HG03139 (cell line): ENCODE data around the gene TMEM183A.

ENCODE experiments used
- ATAC-seq: cut with Tn5 transposase; IDR thresholded peaks from one replicate; pipeline ENCODE4 v1.9.1; 2021; ENCODE audit not compliant: unreplicated experiment

Gene TMEM183A

DNA sequence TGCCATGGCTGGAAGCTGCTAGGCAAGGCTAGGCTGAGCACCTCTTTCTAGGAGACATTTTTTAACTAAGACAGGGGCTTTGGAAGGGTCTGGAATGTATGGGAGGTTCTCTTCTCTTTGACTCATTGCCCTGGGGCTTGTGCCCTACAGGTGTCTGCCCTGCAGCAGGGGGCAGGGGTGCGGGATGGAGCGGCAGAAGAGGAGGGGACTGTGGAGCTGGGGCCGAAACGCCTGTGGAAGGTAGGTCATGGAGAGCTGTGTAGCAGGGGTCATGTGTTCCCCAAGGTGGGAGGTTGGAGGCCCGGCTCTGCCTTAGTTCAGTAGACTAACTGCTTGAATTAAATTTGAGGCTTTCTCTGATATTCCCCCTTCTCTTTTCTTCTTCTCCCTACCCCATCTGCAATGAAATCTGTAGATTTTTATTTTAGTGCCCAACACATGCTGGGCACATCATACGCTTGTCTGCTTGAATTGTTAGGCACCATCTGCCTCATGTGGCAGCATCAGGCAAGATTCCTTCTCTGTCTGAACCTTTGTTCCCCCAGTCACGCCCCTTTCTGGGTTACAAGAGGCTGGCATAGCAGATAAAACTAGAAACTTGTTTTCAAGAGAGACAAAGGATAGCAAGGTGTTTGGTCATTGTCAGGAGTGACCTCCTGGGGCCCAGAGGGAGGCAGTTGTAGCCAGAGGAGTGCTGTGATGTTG is 37.5 kb downstream of the TMEM183A start:
- no peak for ATAC-seq

- no peak for ATAC-seq
Observed at GRCh38 chr1:203045336-203045735, 38.2 kb downstream of the TMEM183A start.

- no peak for ATAC-seq
Observed at GRCh38 chr1:203045821-203046594, 38.8 kb downstream of the TMEM183A start.

DNA sequence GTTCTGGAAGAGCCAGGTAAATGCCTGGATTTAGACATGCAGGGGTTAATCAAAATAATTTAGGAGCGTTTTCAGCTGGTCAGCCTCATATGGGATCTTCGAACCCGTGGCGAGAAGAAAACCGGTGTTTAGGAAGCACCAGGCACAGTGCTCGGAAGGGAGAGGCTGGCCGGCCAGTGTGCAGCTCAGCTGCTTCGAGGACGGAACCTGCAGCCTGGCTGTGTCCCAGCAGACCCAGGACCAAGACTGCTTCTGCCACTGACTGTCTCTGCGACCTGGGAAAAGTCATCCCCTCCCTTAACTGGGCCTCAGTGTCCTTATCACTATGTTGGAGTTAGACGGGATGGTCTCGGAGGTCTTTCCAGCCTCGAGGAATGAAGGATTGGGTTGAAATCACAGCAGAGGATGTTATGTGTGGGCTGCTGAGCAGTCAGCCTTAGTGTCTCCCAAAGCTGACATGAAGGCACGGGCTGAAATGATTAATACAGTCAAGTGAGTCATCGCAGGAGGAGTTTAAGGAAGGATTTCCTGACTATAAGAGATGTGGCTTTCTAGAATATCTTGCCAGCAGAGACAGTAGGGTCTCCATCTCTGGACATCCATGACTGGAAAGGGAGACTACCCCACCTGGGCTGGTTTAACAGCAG is 39.9 kb downstream of the TMEM183A start:
- no peak for ATAC-seq

- no peak for ATAC-seq
Observed at GRCh38 chr1:203048086-203048485, 40.9 kb downstream of the TMEM183A start.

- no peak for ATAC-seq
Observed at GRCh38 chr1:203048555-203049051, 41.4 kb downstream of the TMEM183A start.

GRCh38 chr1:203049077-203049476 is 41.9 kb downstream of the TMEM183A start:
- ATAC-seq = no peak

DNA sequence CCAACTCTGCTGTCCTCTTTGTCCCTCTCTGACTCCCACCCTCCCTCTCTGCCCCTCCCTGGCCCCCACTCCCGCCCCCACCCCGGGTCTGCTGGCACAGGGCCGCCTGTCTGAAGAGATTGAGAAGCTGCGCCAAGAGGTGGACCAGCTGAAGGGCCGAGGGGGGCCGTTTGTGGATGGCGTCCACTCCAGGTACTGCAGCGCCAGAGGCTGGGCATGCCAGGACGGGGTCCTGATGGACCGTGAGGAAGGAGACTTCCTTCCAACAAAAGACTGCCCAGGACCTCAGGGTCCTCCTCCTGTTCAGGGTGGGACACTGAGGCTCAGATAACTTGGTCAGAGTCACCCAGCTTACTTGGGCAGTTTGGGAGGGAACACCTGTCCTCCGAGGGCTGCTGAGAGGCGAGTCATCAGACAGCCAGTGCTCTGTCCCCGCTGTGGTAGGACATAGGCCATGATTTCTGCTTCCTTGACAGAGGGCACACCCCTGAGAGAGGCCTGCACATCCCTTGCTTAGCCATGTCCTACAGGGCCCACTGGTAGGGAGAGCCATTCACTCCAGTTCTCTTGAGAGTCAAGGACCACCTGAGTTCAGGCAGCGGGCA is 42.5 kb downstream of the TMEM183A start:
- no peak for ATAC-seq

DNA sequence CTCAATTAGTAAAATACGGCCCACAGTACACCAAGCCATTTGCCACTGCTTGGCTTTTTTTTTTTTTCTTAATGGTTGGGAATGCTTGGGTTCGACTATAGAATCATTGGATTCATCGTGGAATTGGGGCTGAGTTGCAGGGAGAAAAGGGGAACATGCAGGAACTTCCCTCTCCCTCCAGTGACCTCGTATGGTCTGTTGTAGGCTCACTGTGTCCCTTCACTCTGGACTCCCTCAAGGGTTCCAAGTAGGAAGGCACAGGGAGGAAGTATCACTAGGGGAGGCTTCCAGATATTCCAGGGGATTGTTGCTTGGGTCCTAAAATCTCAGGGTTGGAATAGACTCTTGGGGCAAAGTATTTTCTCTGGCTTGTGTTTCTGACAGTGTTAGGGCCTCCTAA is 43.7 kb downstream of the TMEM183A start:
- ATAC-seq = no peak

DNA sequence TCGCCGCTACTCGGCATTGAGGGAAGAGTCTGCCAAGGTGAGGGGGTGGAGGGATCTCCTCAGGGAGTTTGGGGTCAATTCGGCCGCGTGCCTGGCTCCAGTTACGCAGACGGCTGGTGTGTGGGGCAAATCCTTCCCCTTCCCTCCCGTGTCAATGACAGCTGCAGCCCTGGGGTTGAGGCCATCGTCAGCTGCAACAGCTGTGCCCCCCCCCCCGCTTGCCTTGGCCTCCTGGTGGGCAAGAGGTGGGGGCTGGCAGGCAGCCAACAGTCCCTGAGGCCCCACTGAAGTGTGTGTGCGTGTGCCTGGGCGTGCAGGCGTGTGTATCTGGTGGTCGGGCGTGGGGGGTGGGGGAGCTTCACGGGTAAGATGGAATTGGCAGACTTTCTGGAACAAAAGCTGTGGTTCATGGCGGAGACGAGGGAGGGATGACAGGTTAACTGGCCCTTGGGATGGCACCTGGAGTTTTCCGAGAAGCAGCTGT is 44.7 kb downstream of the TMEM183A start:
- ATAC-seq = no peak

DNA sequence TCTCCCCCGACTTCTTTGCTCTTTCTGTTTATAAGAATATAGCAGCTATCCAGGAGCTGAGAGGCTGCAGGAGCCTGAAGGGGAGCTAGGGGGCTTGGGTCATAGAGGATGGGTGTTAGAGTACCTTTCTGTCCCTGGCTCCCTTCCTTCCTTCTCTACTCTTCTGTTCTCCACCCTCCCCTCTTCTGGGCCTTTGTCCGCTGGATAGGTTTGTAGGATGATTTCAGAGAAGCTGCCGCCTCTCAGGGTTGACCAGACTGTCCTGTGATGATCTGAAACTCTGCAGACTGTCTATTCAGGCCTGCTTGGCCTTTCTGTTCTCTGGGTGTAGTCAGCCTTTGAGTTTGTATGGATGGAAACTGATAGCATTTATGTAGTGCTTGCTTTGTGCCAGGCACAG is 45.4 kb downstream of the TMEM183A start:
- no peak for ATAC-seq

- no peak for ATAC-seq
Observed at GRCh38 chr1:203054184-203054583, 47.0 kb downstream of the TMEM183A start.

DNA sequence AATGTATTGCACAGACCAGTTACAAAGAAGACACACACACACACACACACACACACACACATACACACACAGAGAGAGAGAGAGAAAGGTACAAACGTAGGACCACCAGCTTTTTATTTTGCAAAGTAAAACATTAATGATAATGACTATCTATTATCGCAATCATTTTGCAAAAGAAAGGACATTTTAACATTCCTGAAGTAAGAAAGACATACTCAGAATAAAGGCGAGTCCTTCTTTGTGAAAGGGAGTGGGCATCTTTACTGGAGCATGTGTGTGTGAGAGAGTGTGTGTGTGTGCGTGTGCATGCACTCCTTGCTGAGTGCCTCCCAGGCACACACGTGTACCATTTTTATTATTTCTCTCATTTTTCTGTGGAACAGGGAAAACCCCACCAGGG is 47.5 kb downstream of the TMEM183A start:
- no peak for ATAC-seq

- no peak for ATAC-seq
Observed at GRCh38 chr1:203055161-203055799, 48.1 kb downstream of the TMEM183A start.

- no peak for ATAC-seq
Observed at GRCh38 chr1:203056012-203056411, 48.8 kb downstream of the TMEM183A start.

GRCh38 chr1:203056516-203056915 is 49.3 kb downstream of the TMEM183A start:
- ATAC-seq = no peak

DNA sequence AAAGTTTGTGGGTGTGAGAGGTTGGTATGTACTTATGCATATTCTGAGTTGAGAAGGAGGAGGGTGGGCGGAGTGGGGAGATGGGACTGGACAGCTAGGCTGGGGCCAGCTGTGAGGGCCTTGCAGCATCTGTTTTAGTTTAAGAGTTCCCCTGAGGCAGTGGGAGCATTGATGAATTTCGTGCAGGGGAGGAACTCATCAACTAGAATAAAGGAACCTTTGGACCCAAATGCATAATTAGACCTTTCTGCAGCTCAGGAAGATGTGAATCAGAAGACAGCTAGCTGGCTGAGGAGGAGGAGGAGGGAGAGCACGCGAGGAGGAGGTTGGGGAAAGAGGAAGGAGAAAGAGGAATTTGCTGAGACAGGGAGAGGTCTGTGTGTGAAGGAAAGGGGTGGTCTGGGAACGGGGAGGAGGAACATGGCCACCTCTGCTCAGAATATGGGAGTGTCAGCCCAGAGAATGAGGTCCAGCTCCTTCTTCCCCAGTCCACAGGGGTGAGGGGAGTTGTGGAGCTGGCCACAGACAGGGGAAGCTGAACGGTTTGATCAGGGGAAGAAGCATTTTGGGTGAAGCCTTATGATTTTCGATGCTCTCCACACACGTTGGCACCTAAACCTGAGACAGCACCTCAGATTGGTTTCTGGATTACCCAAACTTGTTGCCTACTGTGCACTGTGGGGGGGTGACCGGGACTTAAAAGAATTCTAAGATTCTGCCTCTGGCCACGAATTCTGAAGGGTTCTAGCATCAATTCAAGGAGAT is 50.9 kb downstream of the TMEM183A start:
- ATAC-seq = no peak

DNA sequence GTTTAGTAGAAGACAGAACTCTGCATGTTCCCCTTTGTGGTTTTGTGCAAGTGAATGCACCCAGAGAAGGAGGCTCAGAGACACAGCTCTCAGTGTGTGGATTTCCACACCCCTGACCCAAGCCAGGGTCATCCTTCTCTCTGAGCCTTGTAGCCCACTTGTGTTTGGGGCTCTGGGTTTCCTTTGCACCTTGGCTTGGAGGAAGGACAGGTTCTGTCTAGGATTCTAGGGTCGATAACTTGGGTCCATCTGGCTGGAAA is 51.4 kb downstream of the TMEM183A start:
- ATAC-seq = no peak

- no peak for ATAC-seq
Observed at GRCh38 chr1:203059485-203059884, 52.3 kb downstream of the TMEM183A start.

DNA sequence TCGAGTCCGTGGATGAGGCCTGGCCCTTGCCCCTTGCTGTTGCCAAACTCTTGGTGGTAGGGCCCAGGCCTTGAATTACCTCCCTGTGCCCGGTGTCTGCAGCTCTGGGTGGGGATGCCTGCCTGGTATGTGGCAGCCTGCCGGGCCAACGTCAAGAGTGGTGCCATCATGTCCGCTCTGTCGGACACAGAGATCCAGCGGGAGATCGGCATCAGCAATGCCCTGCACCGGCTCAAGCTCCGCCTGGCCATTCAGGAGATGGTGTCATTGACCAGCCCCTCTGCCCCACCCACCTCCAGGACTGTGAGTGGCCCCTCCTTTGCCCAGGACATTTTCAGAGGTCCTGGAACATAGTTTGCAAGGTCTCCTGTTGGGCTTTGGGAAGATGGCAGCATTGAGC is 52.9 kb downstream of the TMEM183A start:
- no peak for ATAC-seq
